H1 (cell line): ENCODE results near the gene DUSP10. TPM values are rescaled to one million over a fixed set of nuclear protein-coding genes. Genes with fewer than 3 reads are reported as not detected.

ENCODE experiments used
- NRF1 ChIP-seq: IDR thresholded peaks from 2 replicates; pipeline ENCODE4 v1.6.1; 2011; ENCODE audit warnings: mild to moderate bottlenecking, low read depth, low read length, improper control_type of control experiment
- PHF8 ChIP-seq: fragments of 200-600 bp; sonication (generic); conservative IDR thresholded peaks from 2 replicates; pipeline ENCODE4 v1.7.1; 2012; ENCODE audit warnings: low read depth, mild to moderate bottlenecking, inconsistent platforms, low read length, moderate library complexity
- SP4 ChIP-seq: IDR thresholded peaks from 2 replicates; pipeline ENCODE4 v1.6.1; 2012; ENCODE audit warnings: low read length, inconsistent platforms
- polyA plus RNA-seq, 7 experiments: library from polyadenylated mRNA; depleted of rRNA in 3 of 7; stranded (reverse) in 5 of 7; unstranded in 2 of 7; fragments of >200 nt in 5 of 7; fragments of 200-250 nt in 2 of 7; gene quantifications; 1 replicate in 5 of 7; 2 replicates in 1 of 7; 4 replicates in 1 of 7; pipeline versions ENCODE4 v1.2.1 to v1.2.3, GENCODE V29; 2011 to 2013; ENCODE audit warnings: missing spikeins in 2 of 7, mixed read lengths in 2 of 7
- total RNA-seq: library from RNA; stranded (reverse); fragmentation: NEBNext Ultra II Directional; extraction: Animal tissue kit (Norgen Biotek cat#: 25700); gene quantifications from 2 replicates; pipeline ENCODE4 v1.2.1, GENCODE V29; 2021

DUSP10 gene
- total and polyA plus RNA-seq, 2 of the 8 experiments (the other 6 are each of a cell fraction or from before 2014, with no cell fraction given): 1.2 TPM

- no peak for TF ChIP-seq NRF1
- TF ChIP-seq SP4: no peak
- TF ChIP-seq PHF8: no peak
These were observed 45.9 kb downstream of the DUSP10 start (continued) for GRCh38 chr1:221696027-221696426.
